Stimulated activated CD4-positive, alpha-beta T cell treated with anti-CD3 and anti-CD28 coated beads, Interleukin-2, amount 100 ng/mL, for 24 hours (primary cell): ENCODE data around the gene SLC7A4.

Source experiments
- DNase-seq, 2 donors: peaks; one replicate each; pipeline ENCODE4 v3.0.0-alpha.2; 2020

The SLC7A4 gene

GRCh38 chr22:20997536-20998257 lies 34.7 kb downstream of the SLC7A4 start:
- no peak for DNase-seq

- DNase-seq, result no peak
Measured at GRCh38 chr22:20996598-20997535, 35.5 kb downstream of the SLC7A4 start.

- no peak for DNase-seq
Measured at GRCh38 chr22:20996031-20996410, 36.3 kb downstream of the SLC7A4 start.

- DNase-seq, result no peak
Measured at GRCh38 chr22:20995329-20996030, 36.9 kb downstream of the SLC7A4 start.

- DNase-seq, result no peak
Measured at GRCh38 chr22:20994902-20995241, 37.5 kb downstream of the SLC7A4 start.

DNA sequence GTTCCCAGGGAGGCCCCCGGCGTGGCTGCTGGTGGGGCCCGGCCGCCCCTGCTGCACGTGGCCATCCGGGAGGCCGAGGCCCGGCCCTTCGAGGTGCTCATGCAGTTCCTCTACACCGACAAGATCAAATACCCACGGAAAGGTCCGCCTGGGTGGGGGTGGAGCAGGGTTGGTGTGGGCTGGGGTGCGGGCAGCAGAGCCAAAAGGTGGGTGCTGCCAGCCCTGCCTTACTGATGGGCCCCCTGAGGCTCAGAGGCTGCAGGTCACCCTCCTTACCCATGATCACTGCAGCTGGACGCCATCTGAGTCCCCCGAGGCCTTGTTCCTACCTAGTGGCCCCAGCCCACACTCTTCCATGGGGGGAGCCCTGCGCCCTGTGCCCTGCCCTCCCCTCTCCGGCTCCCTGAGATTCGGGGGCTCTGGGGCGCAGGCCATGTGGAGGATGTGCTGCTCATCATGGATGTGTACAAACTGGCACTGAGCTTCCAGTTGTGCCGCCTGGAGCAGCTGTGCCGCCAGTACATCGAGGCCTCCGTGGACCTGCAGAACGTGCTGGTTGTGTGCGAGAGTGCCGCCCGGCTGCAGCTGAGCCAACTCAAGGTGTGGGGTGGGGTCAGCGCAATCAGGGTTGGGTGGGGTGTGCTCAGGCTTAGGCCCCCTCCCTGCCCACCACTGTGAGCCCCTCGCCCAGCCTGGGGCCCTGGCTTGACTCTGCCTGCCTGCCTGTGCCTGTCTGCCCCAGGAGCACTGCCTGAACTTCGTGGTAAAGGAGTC lies 38.0 kb downstream of the SLC7A4 start:
- no peak for DNase-seq

GRCh38 chr22:20993304-20994127 lies 38.8 kb downstream of the SLC7A4 start:
- DNase-seq, result no peak

DNA sequence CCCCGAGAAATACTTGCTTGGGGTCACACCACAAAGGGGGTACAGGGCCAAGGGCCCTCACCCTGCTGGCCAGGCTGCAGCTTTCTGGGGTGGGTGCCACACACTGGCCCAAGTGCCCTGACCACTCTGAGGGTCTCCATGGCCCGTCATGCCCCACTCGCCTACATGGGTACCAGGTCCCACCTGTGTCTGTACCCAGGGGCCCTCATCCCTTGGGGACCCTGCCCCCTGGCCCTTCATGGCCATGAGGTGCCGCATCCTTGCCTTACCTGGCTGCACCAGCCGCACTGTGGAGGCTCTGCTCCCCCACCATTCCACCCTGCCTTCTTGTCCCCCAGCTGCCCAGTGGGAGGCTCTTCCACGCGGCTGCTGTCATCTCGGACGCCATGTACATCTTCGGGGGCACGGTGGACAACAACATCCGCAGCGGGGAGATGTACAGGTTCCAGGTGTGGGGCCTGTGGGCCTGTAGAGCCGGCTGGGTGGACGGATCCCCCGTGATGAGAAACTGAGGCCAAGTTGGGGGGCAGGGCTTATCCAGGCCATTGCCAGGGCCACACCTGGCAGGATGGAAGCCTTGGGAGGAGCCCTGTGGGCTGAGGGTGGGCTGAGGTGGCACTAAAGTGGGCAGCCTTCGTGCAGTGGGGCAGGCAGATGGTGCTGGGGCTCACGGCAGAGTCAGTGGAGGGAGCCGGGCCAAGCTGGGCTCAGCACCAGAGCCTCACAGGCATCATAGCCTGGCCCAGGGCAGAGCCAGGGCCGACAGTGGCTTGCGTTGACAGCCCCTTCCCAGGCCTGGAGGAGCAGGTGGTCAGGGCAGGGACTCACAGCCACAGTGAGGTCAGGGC lies 39.7 kb downstream of the SLC7A4 start:
- DNase-seq, result no peak

DNA sequence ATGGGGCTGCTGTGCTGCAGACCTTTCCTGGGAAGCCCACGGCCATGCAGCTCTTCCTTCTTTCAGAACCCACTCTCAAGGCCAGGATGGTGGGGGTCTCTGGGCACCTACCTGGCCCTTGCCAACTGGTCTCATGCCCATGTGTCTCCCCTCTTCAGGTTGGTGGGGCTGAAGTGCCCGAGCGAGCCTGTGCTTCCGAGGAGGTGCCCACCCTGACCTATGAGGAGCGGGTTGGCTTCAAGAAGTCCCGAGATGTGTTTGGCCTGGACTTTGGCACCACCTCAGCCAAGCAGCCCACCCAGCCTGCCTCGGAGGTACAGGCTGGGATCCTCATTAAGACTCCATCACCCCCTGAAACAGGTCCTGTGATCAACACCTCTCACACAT lies 40.3 kb downstream of the SLC7A4 start:
- no peak for DNase-seq

DNA sequence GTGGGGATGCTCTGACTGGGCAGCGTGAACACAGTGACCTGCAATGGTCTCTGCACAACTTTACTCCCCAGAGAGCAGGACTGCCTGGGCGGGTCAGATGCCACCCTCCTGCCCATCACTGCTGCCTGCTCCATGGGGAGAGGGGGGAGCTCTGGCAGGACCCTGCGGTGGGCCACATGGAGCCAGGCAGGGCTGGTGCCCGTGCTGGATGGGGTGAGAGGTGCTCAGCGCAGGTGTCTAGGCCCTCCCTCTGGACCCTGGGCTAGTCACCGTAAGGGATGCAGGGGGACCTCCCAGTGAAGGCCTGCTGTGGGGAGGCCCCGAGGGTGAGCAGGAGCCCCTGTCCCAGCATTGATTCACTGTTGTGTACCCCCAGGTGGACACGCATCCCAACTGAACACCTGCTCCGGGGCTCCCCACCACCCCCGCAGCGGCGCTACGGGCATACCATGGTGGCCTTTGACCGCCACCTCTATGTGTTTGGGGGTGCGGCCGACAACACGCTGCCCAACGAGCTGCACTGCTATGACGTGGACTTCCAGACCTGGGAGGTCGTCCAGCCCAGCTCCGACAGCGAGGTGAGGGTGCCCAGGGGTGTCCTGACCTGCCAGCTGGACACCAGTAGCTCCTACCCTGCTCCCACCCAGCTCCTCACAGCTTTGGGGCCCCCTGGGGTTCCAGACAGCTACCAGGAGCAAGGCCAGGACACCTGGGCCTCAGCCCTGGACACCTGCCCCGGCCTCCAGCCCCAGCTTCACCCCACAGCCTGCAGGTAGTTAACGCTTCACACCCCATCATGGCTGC lies 40.9 kb downstream of the SLC7A4 start:
- DNase-seq, result no peak

GRCh38 chr22:20990184-20991180 lies 41.9 kb downstream of the SLC7A4 start:
- no peak for DNase-seq

DNA sequence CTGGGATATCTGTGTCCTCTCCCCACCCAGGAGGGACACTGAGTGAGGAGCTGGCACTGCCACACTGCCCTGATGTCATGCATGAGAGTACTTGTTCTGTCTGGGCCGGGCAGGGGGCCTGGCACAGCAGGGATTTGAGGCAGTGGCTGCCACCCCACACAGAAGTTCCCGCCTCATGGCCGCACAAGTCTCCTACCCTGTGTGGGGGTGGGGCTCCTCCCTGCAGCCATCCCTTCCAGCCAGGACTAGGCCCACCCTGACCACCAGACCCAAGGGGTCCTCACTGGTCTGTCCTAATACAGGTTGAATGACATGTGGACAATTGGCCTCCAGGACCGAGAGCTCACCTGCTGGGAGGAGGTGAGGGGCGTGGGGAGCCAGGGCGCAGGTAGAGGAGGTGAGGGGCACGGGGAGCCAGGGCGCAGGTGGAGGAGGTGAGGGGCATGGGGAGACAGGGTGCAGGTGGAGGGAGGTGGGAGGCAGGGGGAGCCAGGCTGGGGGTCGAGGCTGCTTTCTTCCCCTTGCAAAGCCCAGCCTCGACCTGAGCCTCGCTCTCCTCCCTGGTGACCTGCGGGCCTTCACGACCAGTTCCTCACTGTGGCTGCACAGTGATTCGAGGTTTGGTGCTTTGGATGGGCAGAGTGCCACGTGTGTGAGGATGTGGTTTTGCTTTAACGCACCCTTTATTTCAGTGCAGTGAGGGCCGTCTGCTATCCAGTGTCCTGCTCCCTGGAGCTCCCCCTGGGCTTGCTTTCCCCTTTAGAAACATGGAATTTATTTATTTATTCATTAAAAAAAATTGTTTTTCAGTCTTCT lies 42.8 kb downstream of the SLC7A4 start:
- no peak for DNase-seq

DNA sequence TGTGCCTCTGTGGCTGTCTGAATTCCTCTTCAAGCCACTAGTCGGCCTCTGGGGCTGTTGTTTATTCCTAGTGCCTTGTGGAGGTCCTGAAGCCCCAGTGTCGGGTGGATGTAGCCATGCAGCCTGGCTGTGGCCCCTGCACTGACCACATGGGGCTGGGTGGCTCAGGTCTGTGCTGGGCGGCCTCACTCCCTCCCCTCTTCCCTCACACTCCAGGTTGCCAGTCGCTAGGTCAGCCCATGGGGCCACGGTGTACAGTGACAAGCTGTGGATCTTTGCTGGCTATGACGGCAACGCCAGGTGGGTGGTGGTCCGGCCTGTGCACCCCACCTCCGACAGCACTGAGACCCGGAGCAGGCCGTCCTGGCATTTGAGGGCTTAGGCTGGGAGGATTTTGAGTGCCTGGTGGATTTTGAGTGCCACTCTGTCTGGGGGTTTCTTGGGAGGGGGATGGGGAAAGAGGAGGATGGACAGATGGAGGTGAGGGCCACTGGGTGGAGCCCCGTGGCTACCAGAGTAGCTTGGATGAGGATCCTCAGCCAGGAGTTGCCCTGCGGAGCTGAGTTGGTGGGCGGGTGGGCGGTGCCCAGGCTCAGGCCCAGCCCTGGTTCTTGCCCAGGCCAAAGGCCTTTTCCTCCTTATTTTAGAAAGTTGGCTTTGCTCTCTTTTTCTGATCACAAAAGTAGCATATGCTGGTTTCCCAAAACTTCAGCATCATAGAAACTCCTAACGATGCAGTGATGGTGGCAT lies 43.6 kb downstream of the SLC7A4 start:
- DNase-seq, result no peak

- DNase-seq, result no peak
Measured at GRCh38 chr22:20987375-20987774, 45.0 kb downstream of the SLC7A4 start.

- DNase-seq, result no peak
Measured at GRCh38 chr22:20986365-20986764, 46.0 kb downstream of the SLC7A4 start.

- no peak for DNase-seq
Measured at GRCh38 chr22:20985720-20986119, 46.6 kb downstream of the SLC7A4 start.
